H1 (cell line): ENCODE data around the gene NCAPG.

Experiments used
- BACH1 ChIP-seq: IDR thresholded peaks from 2 replicates; pipeline ENCODE4 v1.6.1; 2012; ENCODE audit warnings: low read length, improper control_type of control experiment
- CREB1 ChIP-seq: IDR thresholded peaks from 2 replicates; pipeline ENCODE4 v1.6.1; 2012; ENCODE audit warnings: inconsistent platforms
- CTCF ChIP-seq, 3 experiments: IDR thresholded peaks; 1 replicate in 2 of 3; 2 replicates in 1 of 3; pipeline versions ENCODE4 v1.5.1 to v1.6.1; 2011; ENCODE audit warnings: low read length in 3 of 3, mild to moderate bottlenecking in 3 of 3, inconsistent platforms in 2 of 3, low read depth in 1 of 3, moderate library complexity in 1 of 3; ENCODE audit not compliant: insufficient read depth in 1 of 3; ENCODE audit errors: control extremely low read depth in 1 of 3
- EP300 ChIP-seq, 2 experiments: IDR thresholded peaks; 1 replicate in 1 of 2; 2 replicates in 1 of 2; pipeline ENCODE4 v1.6.1; 2011 to 2012; ENCODE audit warnings: low read depth in 2 of 2, low read length in 2 of 2, mild to moderate bottlenecking in 2 of 2, borderline replicate concordance in 1 of 2, inconsistent platforms in 1 of 2, moderate library complexity in 1 of 2
- EZH2 ChIP-seq: fragments of 200-600 bp; sonication (generic); IDR thresholded peaks from 2 replicates; pipeline ENCODE4 v1.7.1; 2012; ENCODE audit warnings: low read depth, mild to moderate bottlenecking, moderate library complexity, low read length, inconsistent platforms; ENCODE audit not compliant: severe bottlenecking
- GTF2F1 ChIP-seq: IDR thresholded peaks from 2 replicates; pipeline ENCODE4 v1.6.1; 2012; ENCODE audit warnings: low read depth, low read length, improper control_type of control experiment, borderline replicate concordance
- KDM1A ChIP-seq: fragments of 200-600, 300-600 bp; sonication (generic); IDR thresholded peaks from 2 replicates; pipeline ENCODE4 v1.7.1; 2016; ENCODE audit warnings: mild to moderate bottlenecking, low read length, borderline replicate concordance
- POLR2A ChIP-seq, 2 experiments: IDR thresholded peaks; 1 replicate in 1 of 2; 2 replicates in 1 of 2; pipeline ENCODE4 v1.6.1; 2011; ENCODE audit warnings: low read depth in 2 of 2, low read length in 2 of 2, mild to moderate bottlenecking in 2 of 2; ENCODE audit errors: control extremely low read depth in 1 of 2
- POU5F1 ChIP-seq: IDR thresholded peaks from 2 replicates; pipeline ENCODE4 v1.6.1; 2011; ENCODE audit warnings: low read depth, mild to moderate bottlenecking, low read length, moderate library complexity
- RNF2 ChIP-seq: fragments of 200-900, 300-1000 bp; sonication (generic); IDR thresholded peaks from 2 replicates; pipeline ENCODE4 v1.7.1; 2016; ENCODE audit warnings: borderline replicate concordance, low read depth, mild to moderate bottlenecking, antibody characterized with exemption, low read length; ENCODE audit not compliant: poor library complexity, severe bottlenecking; ENCODE audit errors: missing control alignments
- RXRA ChIP-seq: IDR thresholded peaks from 2 replicates; pipeline ENCODE4 v1.6.1; 2011; ENCODE audit warnings: low read depth, mild to moderate bottlenecking, low read length, moderate library complexity; ENCODE audit not compliant: insufficient read depth
- TAF1 ChIP-seq: IDR thresholded peaks from 2 replicates; pipeline ENCODE4 v1.6.1; 2011; ENCODE audit warnings: mild to moderate bottlenecking, low read depth, low read length

- TF ChIP-seq RNF2 (no peak), CREB1 (no peak), EZH2 (no peak), GTF2F1 (no peak), CTCF (IDR thresholded peaks at IDR 0.05; ENCODE audit: control extremely low read depth in 1 of 3, insufficient read depth in 1 of 3, low read depth in 1 of 3, low read length in 3 of 3) (no peak), BACH1 (no peak), TAF1 (no peak), EP300 (IDR thresholded peaks at IDR 0.05; ENCODE audit: borderline replicate concordance in 1 of 2, low read depth in 2 of 2, low read length in 2 of 2) (no peak), POU5F1 (no peak), RXRA (no peak), POLR2A (IDR thresholded peaks at IDR 0.05; ENCODE audit: control extremely low read depth in 1 of 2, low read depth in 2 of 2, low read length in 2 of 2) (no peak), KDM1A (no peak)
Observed at GRCh38 chr4:17766826-17767458, 43.8 kb upstream of the NCAPG start.
